Hepatocyte (in vitro differentiated cells): ENCODE results near the gene MARCHF3.

Experiments used
- EZH2 ChIP-seq: fragments of 200-600 bp; sonication (generic); IDR thresholded peaks from 2 replicates; pipeline ENCODE4 v1.6.1; 2016; ENCODE audit warnings: antibody characterized with exemption, mild to moderate bottlenecking, borderline replicate concordance
- TF ChIP-seq, protein P1 (sequence below): fragments of 200-600 bp; sonication (generic); IDR thresholded peaks from 2 replicates; pipeline ENCODE4 v1.5.1; 2016; ENCODE audit warnings: antibody characterized with exemption, mild to moderate bottlenecking; ENCODE audit not compliant: poor library complexity

DNA sequence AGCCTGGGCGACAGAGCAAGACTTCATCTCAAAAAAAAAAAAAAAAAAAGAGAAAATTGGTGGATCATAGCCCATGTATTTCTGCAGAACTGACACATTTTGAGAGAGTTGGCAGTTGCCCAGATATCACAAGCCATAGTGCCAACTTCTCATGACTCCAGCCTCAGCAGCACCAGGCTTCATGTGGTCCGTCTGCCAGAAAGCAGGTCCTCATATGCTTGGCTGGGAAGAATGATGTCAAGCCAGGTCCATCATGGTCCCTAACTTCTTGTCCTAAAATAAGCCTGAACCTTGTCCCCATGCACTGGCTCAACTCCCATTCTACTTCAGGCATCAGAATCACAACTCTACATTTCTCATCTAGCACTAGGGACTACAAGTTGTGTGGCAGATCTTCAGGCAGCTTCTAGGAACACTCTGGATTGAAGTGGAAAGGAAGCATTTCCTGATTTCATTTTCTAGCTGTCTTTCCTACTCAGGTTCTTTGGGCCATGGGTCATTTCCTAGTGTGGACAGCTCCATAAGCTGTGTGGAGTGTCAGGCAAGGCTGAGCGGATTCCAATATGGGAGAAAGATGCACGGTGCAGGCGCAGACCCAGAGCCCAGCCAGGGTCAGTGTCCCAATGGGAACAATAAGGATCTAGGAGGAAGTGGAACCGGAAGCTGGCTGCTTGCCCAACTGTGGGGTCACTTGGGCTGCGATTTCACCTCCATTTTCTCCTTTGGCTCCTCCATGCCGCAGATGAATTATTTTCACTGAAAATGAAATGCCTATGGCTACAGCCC, 163.3 kb downstream of the MARCHF3 start:
- TF ChIP-seq, protein P1, sequence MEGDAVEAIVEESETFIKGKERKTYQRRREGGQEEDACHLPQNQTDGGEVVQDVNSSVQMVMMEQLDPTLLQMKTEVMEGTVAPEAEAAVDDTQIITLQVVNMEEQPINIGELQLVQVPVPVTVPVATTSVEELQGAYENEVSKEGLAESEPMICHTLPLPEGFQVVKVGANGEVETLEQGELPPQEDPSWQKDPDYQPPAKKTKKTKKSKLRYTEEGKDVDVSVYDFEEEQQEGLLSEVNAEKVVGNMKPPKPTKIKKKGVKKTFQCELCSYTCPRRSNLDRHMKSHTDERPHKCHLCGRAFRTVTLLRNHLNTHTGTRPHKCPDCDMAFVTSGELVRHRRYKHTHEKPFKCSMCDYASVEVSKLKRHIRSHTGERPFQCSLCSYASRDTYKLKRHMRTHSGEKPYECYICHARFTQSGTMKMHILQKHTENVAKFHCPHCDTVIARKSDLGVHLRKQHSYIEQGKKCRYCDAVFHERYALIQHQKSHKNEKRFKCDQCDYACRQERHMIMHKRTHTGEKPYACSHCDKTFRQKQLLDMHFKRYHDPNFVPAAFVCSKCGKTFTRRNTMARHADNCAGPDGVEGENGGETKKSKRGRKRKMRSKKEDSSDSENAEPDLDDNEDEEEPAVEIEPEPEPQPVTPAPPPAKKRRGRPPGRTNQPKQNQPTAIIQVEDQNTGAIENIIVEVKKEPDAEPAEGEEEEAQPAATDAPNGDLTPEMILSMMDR, result no peak
- no peak for TF ChIP-seq EZH2
